ENCODE results near the gene DGKI.

- TF ChIP-seq POLR2A (IDR thresholded peaks at IDR 0.05; ENCODE audit: low read depth): no peak
- TF ChIP-seq CTCF (IDR thresholded peaks at IDR 0.05): no peak
These were observed 142.1 kb downstream of the DGKI start for GRCh38 chr7:137704723-137705122.
